Prostate gland (tissue), 2 donors: ENCODE data around the gene TGM2. TPM values are rescaled to one million over a fixed set of nuclear protein-coding genes. Genes with fewer than 3 reads are reported as not detected.
A peak's percentile ranks its signal among the peaks of the same experiment; 100 is the strongest.

Source experiments
- DNase-seq: peaks from one replicate; pipeline ENCODE4 v3.0.0-alpha.2; 2019; ENCODE audit warnings: low spot score
- H3K27ac ChIP-seq, 2 donors: fragments of 200-600 bp; sonication (generic); 2 replicates each; pipeline ENCODE4 v1.5.1; 2017 to 2019
- H3K27me3 ChIP-seq: fragments of 200-600 bp; sonication (generic); replicated peaks from 2 replicates; pipeline ENCODE4 v1.5.1; 2019; ENCODE audit not compliant: insufficient read depth
- H3K36me3 ChIP-seq, 2 donors: fragments of 200-600 bp; sonication (generic); 1 replicate in 1 of 2; 2 replicates in 1 of 2; pipeline versions ENCODE4 v1.5.1 to v1.8.1; 2017 to 2019
- H3K4me1 ChIP-seq: fragments of 200-600 bp; sonication (generic); replicated peaks from 2 replicates; pipeline ENCODE4 v1.5.1; 2019
- H3K4me3 ChIP-seq, 2 donors: fragments of 200-600 bp; sonication (generic); 2 replicates each; pipeline ENCODE4 v1.5.1; 2017 to 2019
- H3K9me3 ChIP-seq: fragments of 200-600 bp; sonication (generic); 2 replicates; pipeline ENCODE4 v1.5.1; 2017
- CTCF ChIP-seq, 4 experiments: fragments of 200-600 bp in 2 of 4; fragments of 450-650 bp in 2 of 4; sonication (generic) in 2 of 4; IDR thresholded peaks; 1 replicate in 3 of 4; 2 replicates in 1 of 4; pipeline ENCODE4 v1.5.1; 2016 to 2019; ENCODE audit warnings: antibody characterized with exemption in 4 of 4, mild to moderate bottlenecking in 2 of 4, moderate library complexity in 2 of 4
- POLR2A ChIP-seq: fragments of 450-650 bp; IDR thresholded peaks from one replicate; pipeline ENCODE4 v1.6.1; 2016; ENCODE audit warnings: antibody characterized with exemption, mild to moderate bottlenecking
- POLR2AphosphoS5 ChIP-seq: sonication (generic); formaldehyde crosslinking; IDR thresholded peaks from one replicate; pipeline ENCODE4 v1.6.1; 2017; ENCODE audit warnings: antibody characterized with exemption
- WGBS: methylation state at CpG from one replicate; pipeline ENCODE4 v1.1.5; 2018; 5-methylcytosine and 5-hydroxymethylcytosine counted together
- intact Hi-C: fragments of 100-400 bp; cut with DNase I; formaldehyde crosslinking; loops from one replicate; pipeline ENCODE4 v1.14.2; 2022
- total RNA-seq, 2 donors: library from RNA; depleted of rRNA; stranded (reverse); fragments of >200 nt; gene quantifications; one replicate each; pipeline ENCODE4 v1.1.0, GENCODE V29; 2016

TGM2 gene
- total RNA-seq, 2 donors from 2014 or later: 39.6 to 157 TPM

DNA sequence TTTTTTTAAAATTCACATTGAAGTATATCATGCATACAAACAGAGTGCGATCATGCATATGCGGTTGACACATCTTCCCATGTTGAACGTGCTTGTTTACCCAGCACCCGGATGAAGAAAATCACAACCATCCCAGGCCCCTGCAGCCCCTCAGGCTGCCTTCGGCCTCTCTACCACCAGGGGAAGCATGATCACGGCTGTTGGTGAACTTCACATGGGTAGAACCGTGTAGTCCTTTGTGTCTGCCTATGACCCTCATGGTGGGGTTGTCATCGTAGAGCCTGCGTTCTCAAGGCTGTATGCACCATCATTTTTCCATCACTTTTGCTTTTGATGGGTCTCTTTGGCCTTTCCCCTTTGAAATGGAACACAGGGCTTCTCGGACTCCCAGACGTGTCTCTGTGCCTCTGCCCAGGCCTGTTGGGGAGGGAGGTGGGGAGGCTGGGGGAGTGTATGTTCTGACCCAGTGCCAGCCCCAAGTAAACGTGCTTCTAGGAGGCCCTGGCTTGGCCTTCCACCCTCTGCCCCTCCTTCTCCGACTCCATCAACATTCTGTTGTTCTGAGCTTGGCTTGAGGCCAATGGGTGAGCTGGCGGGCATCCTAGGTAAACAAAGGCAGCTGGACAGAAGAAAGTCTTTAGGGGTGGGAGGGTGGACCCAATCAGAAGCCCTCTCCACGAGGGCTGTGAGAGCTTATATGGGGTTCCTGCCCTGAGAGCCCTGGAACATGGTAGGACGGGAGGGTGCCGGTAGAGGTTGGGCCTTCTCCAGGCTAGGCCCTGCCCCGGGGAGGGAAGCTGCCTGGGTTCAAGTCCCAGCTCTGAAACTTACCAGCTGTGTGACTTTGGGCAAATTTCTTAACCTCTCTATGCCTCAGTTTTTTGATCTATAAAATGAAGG is 39.7 kb downstream of the TGM2 start:
- TF ChIP-seq POLR2AphosphoS5: peak; percentile 85
- no peak for TF ChIP-seq CTCF (IDR thresholded peaks at IDR 0.05)
- no peak for TF ChIP-seq POLR2A
- no peaks in the 10 kb centered on the region for H3K36me3 ChIP-seq
- intact Hi-C loops: no loop called here
- H3K9me3 ChIP-seq: no peaks in the 10 kb centered on the region
- no peak overlapping the region for H3K4me3 ChIP-seq
- H3K27me3 ChIP-seq: no peaks in the 10 kb centered on the region
- H3K4me1 ChIP-seq: peaks cover 12% of the 10 kb centered on the region
- 32% methylated on average over 18 of the region's 18 CpGs for WGBS
- H3K27ac ChIP-seq: peak overlapping the region; percentile 36 to 65
- DNase-seq: peak; percentile 76

DNA sequence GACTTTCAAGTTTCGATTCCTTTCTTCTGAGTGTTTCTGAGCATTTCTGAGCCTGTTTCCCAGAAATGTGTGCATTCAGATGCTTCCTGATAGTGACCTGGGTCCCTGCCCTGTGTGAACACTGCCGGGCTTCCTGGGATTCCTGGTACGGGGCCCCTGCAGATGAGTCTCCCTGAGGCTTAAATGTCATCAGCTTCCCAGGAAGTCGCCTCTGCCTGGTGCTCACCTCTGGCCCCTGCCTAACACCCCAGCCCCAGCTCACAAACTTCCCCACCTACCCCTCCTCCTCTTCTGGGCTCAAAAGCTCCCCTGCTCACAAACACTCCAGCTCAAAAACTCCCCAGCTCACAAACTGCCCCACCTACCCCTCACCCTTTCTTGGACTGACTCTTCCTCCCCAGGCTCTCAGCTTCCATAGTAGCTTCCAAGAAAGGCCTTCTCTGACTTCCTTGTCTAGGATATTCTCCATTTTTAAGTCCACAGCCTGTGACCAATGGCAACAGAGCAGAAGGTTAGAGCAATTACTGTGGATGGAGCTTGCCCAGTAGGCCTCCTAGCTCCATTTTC is 42.0 kb downstream of the TGM2 start:
- Histone ChIP-seq H3K27me3 (no peaks in the 10 kb centered on the region), H3K27ac (peak overlapping the region in 1 of 2 donors; percentile 55), H3K4me3 (no peak overlapping the region), H3K36me3 (no peaks in the 10 kb centered on the region), H3K9me3 (no peaks in the 10 kb centered on the region), H3K4me1 (peaks cover 12% of the 10 kb centered on the region)
- no peak for TF ChIP-seq CTCF (IDR thresholded peaks at IDR 0.05)
- no peak for TF ChIP-seq POLR2A
- no peak for TF ChIP-seq POLR2AphosphoS5
- no peak for DNase-seq
- intact Hi-C loops: no loop called here
- 18% methylated on average over 4 of the region's 4 CpGs for WGBS

DNA sequence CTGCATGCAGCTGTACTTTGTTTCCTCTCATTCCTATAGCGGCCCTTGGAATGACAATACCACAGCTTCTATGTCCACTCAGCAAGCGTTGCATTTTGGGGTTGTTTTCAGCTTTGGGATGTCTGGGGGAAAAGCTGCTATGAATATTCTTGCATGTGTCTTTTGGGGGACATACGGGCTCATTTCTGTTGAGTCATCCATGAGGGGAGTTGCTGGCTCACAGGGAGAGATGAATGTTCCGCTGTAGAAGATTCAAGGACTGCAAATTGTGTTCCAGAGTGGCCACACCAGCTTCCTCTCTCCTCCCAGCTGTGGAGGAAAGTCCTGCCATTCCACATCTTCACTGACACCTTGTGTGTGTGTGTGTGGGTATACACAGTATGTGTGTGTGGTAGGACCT is 43.3 kb downstream of the TGM2 start:
- Histone ChIP-seq H3K36me3 (no peaks in the 10 kb centered on the region), H3K27ac (no peak overlapping the region), H3K9me3 (no peaks in the 10 kb centered on the region), H3K4me3 (no peak overlapping the region), H3K4me1 (peaks cover 12% of the 10 kb centered on the region), H3K27me3 (no peaks in the 10 kb centered on the region)
- no peak for TF ChIP-seq CTCF (IDR thresholded peaks at IDR 0.05)
- TF ChIP-seq POLR2A: no peak
- no peak for TF ChIP-seq POLR2AphosphoS5
- 96% methylated on average over 4 of the region's 4 CpGs for WGBS
- intact Hi-C loops: no loop called here
- DNase-seq: no peak

GRCh38 chr20:38120625-38120988 is 44.5 kb downstream of the TGM2 start:
- TF ChIP-seq CTCF (IDR thresholded peaks at IDR 0.05) (no peak), POLR2AphosphoS5 (no peak), POLR2A (no peak)
- H3K4me1 ChIP-seq: peaks cover 12% of the 10 kb centered on the region
- 96% methylated on average over 4 of the region's 4 CpGs for WGBS
- no peaks in the 10 kb centered on the region for H3K9me3 ChIP-seq
- intact Hi-C loops: no loop called here
- no peaks in the 10 kb centered on the region for H3K27me3 ChIP-seq
- no peak overlapping the region for H3K4me3 ChIP-seq
- H3K36me3 ChIP-seq: no peaks in the 10 kb centered on the region
- H3K27ac ChIP-seq: no peak overlapping the region
- no peak for DNase-seq

DNA sequence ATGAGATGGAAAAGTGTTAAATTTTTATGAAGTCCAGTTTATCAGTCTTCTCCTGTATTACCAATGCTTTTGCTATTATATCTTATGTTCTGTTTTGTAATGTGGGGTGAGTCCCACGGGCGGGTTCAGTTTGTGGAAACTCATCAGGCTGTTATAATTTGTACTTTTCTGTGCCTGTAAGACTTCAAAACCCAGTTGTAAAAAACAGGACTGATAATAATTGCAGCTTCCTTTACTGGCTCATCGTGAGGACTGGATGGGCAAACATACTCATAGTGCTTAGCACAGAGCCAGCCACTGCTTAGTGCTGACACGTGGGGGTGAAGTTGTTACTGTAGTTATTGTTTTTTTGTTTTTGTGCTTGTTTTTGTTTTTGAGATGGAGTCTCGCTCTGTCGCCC is 45.6 kb downstream of the TGM2 start:
- Histone ChIP-seq H3K4me3 (no peak overlapping the region), H3K27me3 (no peaks in the 10 kb centered on the region), H3K36me3 (no peaks in the 10 kb centered on the region), H3K9me3 (no peaks in the 10 kb centered on the region), H3K27ac (no peak overlapping the region), H3K4me1 (peaks cover 6% of the 10 kb centered on the region)
- intact Hi-C loops: no loop called here
- no peak for DNase-seq
- 67% methylated on average over 6 of the region's 6 CpGs for whole genome bisulfite sequencing
- TF ChIP-seq POLR2AphosphoS5 (no peak), CTCF (IDR thresholded peaks at IDR 0.05) (no peak), POLR2A (no peak)
